Lung (tissue), 12 donors: ENCODE results near the gene C21orf58. TPM values are rescaled to one million over a fixed set of nuclear protein-coding genes. Genes with fewer than 3 reads are reported as not detected.

Experiments used
- ATAC-seq: fragments of 200-7000 bp; cut with Tn5 transposase; one replicate; pipeline ENCODE4 v1.9.1; 2020; ENCODE audit warnings: moderate number of reproducible peaks; ENCODE audit not compliant: insufficient read depth, low FRiP score
- DNase-seq, 3 donors: peaks; one replicate each; pipeline ENCODE4 v3.0.0-alpha.2; 2013 to 2017
- H3K27ac ChIP-seq, 2 donors: one replicate each; pipeline ENCODE4 v1.5.1; 2013; ENCODE audit warnings: mild to moderate bottlenecking in 2 of 2, moderate library complexity in 2 of 2, control low read depth in 1 of 2, inconsistent platforms in 1 of 2, low read depth in 1 of 2, low read length in 1 of 2
- H3K27me3 ChIP-seq, 3 donors: one replicate each; pipeline ENCODE4 v1.5.1; 2013; ENCODE audit warnings: low read length in 2 of 3; ENCODE audit not compliant: control insufficient read depth in 3 of 3, insufficient read depth in 3 of 3
- H3K36me3 ChIP-seq, 4 donors: one replicate each; pipeline ENCODE4 v1.5.1; 2013; ENCODE audit warnings: low read length in 4 of 4, mild to moderate bottlenecking in 1 of 4, moderate library complexity in 1 of 4; ENCODE audit not compliant: control insufficient read depth in 4 of 4, insufficient read depth in 4 of 4
- H3K4me1 ChIP-seq, 5 donors: one replicate each; pipeline ENCODE4 v1.5.1; 2013; ENCODE audit warnings: low read length in 5 of 5, mild to moderate bottlenecking in 2 of 5, moderate library complexity in 1 of 5; ENCODE audit not compliant: control insufficient read depth in 5 of 5, insufficient read depth in 5 of 5
- H3K4me3 ChIP-seq: one replicate; pipeline ENCODE4 v1.5.1; 2013; ENCODE audit warnings: mild to moderate bottlenecking, control low read depth, moderate library complexity
- H3K9ac ChIP-seq, 2 donors: one replicate each; pipeline ENCODE4 v1.5.1; 2013; ENCODE audit warnings: low read length in 2 of 2, control low read depth in 1 of 2; ENCODE audit not compliant: insufficient read depth in 1 of 2
- H3K9me3 ChIP-seq, 4 donors: one replicate each; pipeline ENCODE4 v1.5.1; 2013; ENCODE audit warnings: low read length in 3 of 4, mild to moderate bottlenecking in 1 of 4, moderate library complexity in 1 of 4; ENCODE audit not compliant: control insufficient read depth in 4 of 4, insufficient read depth in 3 of 4
- CTCF ChIP-seq: IDR thresholded peaks from 2 replicates; pipeline ENCODE4 v1.5.1; 2012; ENCODE audit warnings: mild to moderate bottlenecking; ENCODE audit errors: control extremely low read depth, extremely low read depth
- WGBS, 2 donors: extraction: QIAGEN DNeasy Blood & Tissue Kit; methylation state at CpG; one replicate each; pipeline ENCODE4 v1.1.7; 2013; 5-methylcytosine and 5-hydroxymethylcytosine counted together
- polyA plus RNA-seq, 2 donors: library from polyadenylated mRNA; stranded (reverse); fragments of 200-250 nt; gene quantifications; one replicate each; pipeline ENCODE4 v1.2.1, GENCODE V29; 2013
- total RNA-seq, 2 donors: library from RNA; depleted of rRNA in 1 of 2; stranded (reverse); fragments of >200 nt in 1 of 2; gene quantifications; one replicate each; pipeline ENCODE4 v1.2.1, GENCODE V29; 2014 to 2021
- donor health status: control.
- donor health status: control.
- donor health status: Bipolar disorder and iron deficiency.
- donor health status: healthy.
- donor health status: DM: yes; HTN: yes; CAD: no.

C21orf58 gene
- total and polyA plus RNA-seq, 4 donors = 4.8 to 20.8 (median 8.9) TPM

DNA sequence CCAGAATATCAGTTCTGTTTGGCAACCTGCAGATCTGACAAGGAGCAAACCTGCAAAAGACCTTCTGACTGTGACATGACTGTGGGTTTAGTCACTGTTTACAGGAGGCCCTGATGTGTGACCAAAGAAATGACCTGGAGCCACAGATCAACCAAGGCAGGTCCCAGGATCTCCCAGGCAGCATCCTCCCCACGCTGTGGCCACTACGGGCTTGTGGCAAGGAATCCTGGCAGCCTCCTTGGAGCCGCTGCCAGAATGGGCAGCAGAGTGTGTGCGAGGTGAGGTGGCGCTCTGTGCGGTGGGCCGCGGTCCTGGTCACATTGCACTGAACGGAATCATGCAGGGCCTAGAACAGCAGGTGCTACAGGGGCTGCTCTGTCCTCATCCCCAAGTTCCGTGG, 54.2 kb downstream of the C21orf58 start:
- Histone ChIP-seq H3K36me3 (peaks cover 43 to 67% (median 55%) of the 10 kb centered on the region in 4 donors), H3K27me3 (no peaks in the 10 kb centered on the region), H3K9me3 (no peaks in the 10 kb centered on the region), H3K4me3 (no peak overlapping the region), H3K9ac (no peak overlapping the region), H3K4me1 (no peaks in the 10 kb centered on the region), H3K27ac (no peak overlapping the region)
- ATAC-seq (no peak), DNase-seq (no peak)
- 95 to 99% methylated on average over 10 of the region's 10 CpGs for WGBS, 2 donors
- TF ChIP-seq CTCF = no peak

GRCh38 chr21:46268371-46268770, 55.3 kb downstream of the C21orf58 start:
- no peaks in the 10 kb centered on the region for H3K27me3 ChIP-seq
- no peaks in the 10 kb centered on the region for H3K9me3 ChIP-seq
- no peak for DNase-seq
- H3K27ac ChIP-seq = no peak overlapping the region
- no peak for ATAC-seq
- WGBS, 2 donors = 96 to 97% methylated on average over 13 of the region's 13 CpGs
- TF ChIP-seq CTCF = no peak
- no peaks in the 10 kb centered on the region for H3K4me1 ChIP-seq
- H3K36me3 ChIP-seq = peaks cover 38 to 67% (median 57%) of the 10 kb centered on the region in 4 donors
- H3K9ac ChIP-seq = no peak overlapping the region
- H3K4me3 ChIP-seq = no peak overlapping the region

GRCh38 chr21:46266946-46267345, 56.7 kb downstream of the C21orf58 start:
- no peak for TF ChIP-seq CTCF
- H3K36me3 ChIP-seq = peaks cover 31 to 57% (median 47%) of the 10 kb centered on the region in 4 donors
- 92 to 97% methylated on average over 19 of the region's 19 CpGs for WGBS, 2 donors

More at GRCh38 chr21:46266946-46267345, 56.7 kb downstream of the C21orf58 start:
- Histone ChIP-seq H3K27me3 (no peaks in the 10 kb centered on the region), H3K4me1 (no peaks in the 10 kb centered on the region), H3K27ac (no peak overlapping the region), H3K9ac (no peak overlapping the region), H3K9me3 (no peaks in the 10 kb centered on the region), H3K4me3 (no peak overlapping the region)
- DNase-seq (no peak), ATAC-seq (no peak)
